Activated naive CD8-positive, alpha-beta T cell treated with anti-CD3 and anti-CD28 coated beads, Interleukin-2, amount 50 U/mL, for 16 hours (primary cell): Measurements from ENCODE around the gene CASP10.

Source experiments
- DNase-seq: peaks from one replicate; pipeline ENCODE4 v3.0.0-alpha.2; 2020; ENCODE audit warnings: low read depth, low spot score

CASP10 gene

GRCh38 chr2:201197781-201198180 lies 14.8 kb downstream of the CASP10 start:
- no peak for DNase-seq

DNA sequence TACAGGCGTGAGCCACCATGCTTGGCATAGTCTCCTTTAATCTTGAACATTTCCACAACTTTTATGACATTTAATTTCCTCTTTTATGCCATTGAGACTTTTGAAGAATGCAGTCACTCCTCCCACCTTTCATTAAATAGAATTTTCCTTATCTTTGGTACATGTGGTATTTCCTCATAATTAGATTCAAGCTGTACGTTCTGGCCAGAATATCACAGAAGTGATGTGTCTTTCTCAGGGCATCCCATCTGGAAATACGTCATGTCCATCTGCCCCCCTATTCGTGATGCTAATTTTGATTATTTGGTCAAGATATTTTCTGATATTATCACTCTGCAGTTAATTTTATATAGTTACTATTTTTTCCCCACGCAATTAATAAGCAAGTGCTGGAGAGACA lies 16.9 kb downstream of the CASP10 start:
- no peak for DNase-seq

GRCh38 chr2:201200345-201200744 lies 17.4 kb downstream of the CASP10 start:
- no peak for DNase-seq

- DNase-seq: no peak
These were observed 18.4 kb downstream of the CASP10 start for GRCh38 chr2:201201371-201201770.

- DNase-seq: no peak
These were observed 21.1 kb downstream of the CASP10 start for GRCh38 chr2:201203916-201204654.

DNA sequence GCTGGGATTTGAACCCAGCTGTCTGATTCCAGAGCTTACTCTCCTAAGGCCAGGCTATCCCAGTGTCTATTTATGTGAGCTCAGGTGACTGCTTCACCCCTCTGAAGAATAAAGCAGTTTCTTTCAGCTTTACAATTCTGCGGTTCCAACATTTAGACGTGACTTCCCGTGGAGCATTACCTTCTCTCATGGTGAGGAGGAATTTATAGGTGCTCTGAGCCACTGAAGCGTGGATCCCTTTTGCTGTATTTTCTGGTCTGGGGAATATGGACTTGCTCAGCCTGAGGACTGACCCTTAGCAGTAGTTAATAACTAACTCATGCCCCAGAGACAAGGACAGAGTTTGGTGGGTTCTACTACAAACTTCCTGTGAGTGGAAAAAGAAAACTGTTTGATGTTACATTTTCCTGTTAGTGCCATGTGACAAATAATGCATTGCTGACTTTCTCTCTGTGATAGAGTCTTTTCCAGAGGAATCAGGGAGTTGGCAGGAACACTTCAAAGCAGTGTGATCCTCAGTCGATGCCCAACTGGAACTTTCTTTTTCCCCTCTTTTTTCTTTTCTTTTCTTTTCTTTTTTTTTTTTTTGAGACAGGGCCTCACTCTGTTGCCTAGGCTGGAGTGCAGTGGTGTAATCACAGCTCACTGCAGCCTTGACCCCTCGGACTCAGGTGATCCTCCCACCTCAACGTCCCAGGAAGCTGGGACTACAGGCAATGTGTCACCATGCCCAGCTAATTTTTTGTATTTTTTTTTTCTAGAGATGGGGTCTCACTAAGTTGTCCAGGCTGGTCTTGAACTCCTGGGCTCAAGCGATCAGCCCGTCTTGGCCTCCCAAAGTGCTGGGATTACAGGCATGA lies 21.9 kb downstream of the CASP10 start:
- DNase-seq: no peak

DNA sequence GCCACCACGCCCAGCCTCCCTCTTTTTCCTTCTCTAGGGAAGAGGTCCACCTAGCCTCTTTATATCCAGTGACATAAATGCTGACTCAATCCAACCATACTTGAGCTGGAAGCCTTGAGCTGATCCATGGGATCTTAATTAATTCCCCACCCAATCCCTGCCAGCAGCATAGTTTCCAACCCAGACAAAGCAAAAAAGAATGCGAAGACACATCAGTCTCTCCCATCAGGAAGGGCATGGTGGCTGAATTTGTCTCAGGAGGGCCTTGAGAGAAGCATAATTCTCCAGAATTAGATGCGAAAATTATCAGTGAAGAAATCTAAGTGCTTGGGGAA lies 22.5 kb downstream of the CASP10 start:
- DNase-seq: no peak

DNA sequence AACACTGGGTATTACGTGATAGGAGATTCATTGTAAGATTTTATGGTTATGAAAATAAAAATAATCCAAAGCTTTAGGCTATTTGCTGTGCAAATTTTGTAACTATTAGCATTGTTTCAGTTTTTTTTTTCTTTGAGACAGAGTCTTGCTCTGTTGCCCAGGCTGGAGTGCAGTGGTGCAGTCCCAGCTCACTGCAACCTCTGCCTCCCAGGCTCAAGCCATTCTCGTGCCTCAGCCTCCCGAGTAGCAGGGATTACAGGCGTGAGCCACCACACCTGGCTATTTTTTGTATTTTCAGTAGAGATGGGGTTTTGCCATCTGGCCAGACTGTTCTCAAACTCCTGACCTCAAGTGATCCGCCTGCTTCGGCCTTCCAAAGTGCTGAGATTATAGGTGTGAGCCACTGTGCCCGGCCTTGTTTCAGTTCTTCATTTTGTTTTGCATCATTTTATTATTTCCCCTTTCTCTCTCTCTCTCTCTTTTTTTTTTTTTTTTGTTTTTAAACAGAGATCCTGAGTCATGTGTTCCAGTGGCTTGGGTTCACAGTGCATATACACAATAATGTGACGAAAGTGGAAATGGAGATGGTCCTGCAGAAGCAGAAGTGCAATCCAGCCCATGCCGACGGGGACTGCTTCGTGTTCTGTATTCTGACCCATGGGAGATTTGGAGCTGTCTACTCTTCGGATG lies 25.8 kb downstream of the CASP10 start:
- DNase-seq: no peak

- no peak for DNase-seq
These were observed 33.0 kb downstream of the CASP10 start for GRCh38 chr2:201215963-201216362.

DNA sequence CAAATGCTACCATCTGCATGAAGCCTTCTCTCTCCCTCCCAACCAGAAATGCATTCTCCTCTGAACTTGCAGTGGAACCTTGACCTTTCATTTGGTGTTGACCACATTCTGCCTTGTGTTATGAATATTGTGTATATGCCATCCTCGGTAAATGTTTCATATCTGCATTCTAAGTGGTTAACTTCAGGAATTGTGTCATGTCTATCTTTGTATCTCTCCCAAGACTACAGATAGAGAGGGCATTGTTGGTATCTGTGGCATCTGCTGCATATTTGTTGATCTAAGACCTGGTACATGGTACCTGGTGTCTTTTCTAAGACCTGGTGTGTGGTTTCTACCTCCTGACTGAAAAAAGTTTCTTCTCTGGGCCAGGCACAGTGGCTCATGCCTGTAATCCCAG lies 34.0 kb downstream of the CASP10 start:
- DNase-seq: no peak

- no peak for DNase-seq
These were observed 35.8 kb downstream of the CASP10 start for GRCh38 chr2:201218780-201219179.

GRCh38 chr2:201219328-201220096 lies 36.6 kb downstream of the CASP10 start:
- DNase-seq: no peak

GRCh38 chr2:201220102-201220570 lies 37.2 kb downstream of the CASP10 start:
- DNase-seq: no peak

DNA sequence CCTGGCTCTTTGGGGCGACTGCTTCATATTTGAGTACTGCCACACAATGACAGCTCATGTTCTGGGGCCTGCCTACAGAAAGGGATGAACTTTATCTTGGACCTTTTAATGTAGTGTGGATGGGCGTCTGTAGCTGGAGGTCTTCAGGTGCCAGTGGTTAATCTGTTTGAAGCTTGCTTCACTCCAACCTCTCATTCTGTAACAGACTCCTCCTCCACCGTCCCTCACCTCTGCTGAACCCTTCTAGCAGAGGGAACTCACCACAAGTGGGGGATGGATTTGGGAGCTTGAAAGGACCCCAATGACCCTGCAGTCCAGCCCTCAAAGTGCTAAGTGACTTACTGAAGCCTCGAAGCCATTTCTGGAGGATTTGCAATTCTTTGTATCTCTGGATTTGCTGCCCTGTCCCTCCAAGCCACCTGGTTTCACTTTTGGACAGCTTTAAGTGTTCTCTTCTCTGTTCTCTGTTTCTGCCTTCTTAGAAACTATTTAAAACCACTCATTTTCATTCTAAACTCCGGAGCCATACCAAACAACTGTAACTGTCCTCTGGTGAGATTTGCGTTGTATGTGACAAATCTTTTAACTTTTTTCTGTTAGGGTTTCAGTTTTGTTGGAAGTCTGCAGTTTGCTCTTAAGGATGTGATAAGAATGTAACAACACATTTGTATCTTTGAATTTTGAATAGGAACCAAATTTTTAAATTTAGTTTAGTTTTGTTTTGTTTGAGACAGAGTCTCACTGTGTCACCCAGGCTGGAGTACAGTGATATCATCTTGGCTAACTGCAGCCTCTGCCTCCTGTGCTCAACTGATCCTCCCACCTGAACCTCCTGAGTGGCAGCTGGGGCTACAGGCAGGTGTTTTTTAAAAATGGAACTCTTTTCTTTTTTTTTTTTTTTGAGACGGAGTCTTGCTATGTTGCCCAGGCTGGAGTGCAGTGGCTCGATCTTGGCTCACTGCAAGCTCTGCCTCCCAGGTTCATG lies 40.4 kb downstream of the CASP10 start:
- DNase-seq: no peak

GRCh38 chr2:201228271-201228911 lies 45.5 kb downstream of the CASP10 start:
- no peak for DNase-seq

DNA sequence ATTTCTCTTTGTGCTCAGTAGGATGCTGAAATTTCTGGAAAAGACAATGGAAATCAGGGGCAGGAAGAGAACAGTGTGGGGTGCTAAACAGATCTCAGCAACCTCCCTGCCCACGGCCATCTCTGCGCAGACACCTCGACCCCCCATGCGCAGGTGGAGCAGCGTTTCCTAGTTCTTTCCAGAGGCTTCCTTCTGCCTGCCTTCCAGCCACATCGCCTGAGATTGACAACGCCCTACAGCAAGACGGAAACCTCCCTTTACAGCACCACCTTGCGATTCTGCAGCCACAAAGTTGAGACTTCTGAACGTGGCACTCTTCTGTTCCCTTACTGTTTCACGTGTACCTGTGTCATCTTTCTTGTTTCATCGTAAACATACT lies 46.0 kb downstream of the CASP10 start:
- no peak for DNase-seq

DNA sequence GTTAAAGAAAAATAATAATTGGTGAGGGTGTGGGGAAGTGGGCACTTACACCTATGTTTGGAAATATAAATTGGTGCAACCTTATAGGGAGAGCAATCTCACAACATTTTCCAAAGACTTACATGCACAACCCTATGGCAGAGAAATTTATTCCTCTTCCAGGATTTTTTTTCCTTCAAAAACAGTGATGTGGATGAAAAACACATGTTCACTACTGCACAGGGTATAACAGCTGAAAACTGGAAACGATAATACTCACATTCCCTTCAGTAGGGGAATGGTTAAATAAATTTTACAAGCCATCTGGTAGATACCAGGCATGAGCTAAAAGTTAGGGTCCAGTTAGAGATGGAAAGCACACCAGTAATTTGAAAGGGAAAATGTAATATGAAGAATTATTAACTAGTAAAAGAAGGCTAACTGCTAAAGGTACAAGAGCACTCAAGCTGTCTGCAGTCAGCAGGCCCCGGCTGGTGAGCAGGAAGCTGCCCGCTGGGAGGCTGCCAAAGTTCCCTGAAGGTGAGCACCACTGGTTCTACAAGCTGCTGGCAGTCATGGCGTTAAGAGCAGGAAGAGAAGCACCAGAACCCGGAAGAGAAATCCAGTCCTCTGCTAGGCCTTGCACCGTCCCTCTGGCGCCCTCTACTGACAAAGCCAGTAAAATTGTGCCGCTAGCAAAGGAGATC lies 49.0 kb downstream of the CASP10 start:
- DNase-seq: peak; percentile 85

DNA sequence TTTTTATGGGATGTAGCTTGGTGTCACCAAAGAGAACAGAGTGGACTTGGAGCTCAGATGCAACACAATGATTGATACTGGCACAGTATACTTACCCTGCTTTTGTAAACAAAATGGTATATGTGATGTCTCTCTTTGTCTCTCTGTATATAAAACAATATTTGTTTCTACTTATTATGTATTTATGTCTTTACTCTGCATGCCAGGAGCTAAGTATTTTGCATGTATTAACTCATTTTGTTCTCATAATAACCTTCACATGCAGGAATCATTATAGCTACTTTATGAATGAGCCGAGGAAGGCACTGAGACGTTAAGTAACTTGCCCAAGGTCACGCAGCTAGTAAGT lies 49.5 kb downstream of the CASP10 start:
- DNase-seq: no peak

DNA sequence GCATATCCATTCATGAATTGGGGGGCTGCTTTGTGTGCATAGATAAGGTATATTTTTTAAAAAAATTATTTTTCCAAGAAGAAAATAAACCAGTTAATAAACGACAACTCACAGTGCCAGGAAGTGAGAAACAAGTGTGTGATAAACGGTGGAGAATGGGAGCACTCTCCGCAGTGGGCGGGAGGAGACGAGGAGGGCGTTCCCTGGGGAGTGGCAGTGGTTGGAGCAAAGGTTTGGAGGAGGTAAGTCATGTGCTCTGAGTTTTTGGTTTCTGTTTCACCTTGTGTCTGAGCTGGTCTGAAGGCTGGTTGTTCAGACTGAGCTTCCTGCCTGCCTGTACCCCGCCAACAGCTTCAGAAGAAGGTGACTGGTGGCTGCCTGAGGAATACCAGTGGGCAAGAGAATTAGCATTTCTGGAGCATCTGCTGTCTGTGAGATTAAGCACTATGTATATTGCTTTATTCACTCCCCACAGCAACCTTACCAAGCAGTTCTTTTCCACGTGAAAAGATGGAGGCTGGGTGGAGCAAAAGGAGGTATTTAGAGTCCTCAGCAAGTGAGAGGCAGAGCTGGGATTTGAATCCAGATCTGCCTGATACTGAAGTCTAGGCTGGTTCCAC lies 50.4 kb downstream of the CASP10 start:
- DNase-seq: peak; percentile 68
